Sigmoid colon (tissue), 7 donors: Measurements from ENCODE around the gene RFX3. TPM values are rescaled to one million over a fixed set of nuclear protein-coding genes. Genes with fewer than 3 reads are reported as not detected.

Source experiments
- DNase-seq: peaks from one replicate; pipeline ENCODE4 v3.0.0-alpha.2; 2019
- H3K27ac ChIP-seq, 4 donors: fragments of 200-600 bp; sonication (generic); one replicate each; pipeline ENCODE4 v1.5.1; 2016 to 2019; ENCODE audit warnings: mild to moderate bottlenecking in 1 of 4
- H3K27me3 ChIP-seq, 3 donors: fragments of 200-600 bp; sonication (generic); one replicate each; pipeline ENCODE4 v1.5.1; 2019; ENCODE audit warnings: mild to moderate bottlenecking in 1 of 3
- H3K36me3 ChIP-seq, 4 donors: fragments of 200-600 bp; sonication (generic); one replicate each; pipeline ENCODE4 v1.5.1; 2016 to 2019
- H3K4me1 ChIP-seq, 4 donors: fragments of 200-600 bp; sonication (generic); one replicate each; pipeline ENCODE4 v1.5.1; 2017 to 2019
- H3K4me3 ChIP-seq, 4 donors: fragments of 200-600 bp; sonication (generic); one replicate each; pipeline ENCODE4 v1.5.1; 2017 to 2019; ENCODE audit warnings: mild to moderate bottlenecking in 2 of 4, moderate library complexity in 1 of 4
- H3K9me3 ChIP-seq, 4 donors: fragments of 200-600 bp in 3 of 4; sonication (generic) in 3 of 4; one replicate each; pipeline versions ENCODE4 v1.5.1 to v1.6.1; 2013 to 2019
- EP300 ChIP-seq, 4 donors: sonication (generic); formaldehyde crosslinking; IDR thresholded peaks; one replicate each; pipeline ENCODE4 v1.6.1; 2017; ENCODE audit warnings: antibody characterized with exemption in 4 of 4
- POLR2A ChIP-seq, 2 donors: fragments of 450-650 bp; IDR thresholded peaks; one replicate each; pipeline ENCODE4 v1.6.1; 2016; ENCODE audit warnings: antibody characterized with exemption in 2 of 2, mild to moderate bottlenecking in 2 of 2, moderate library complexity in 2 of 2
- POLR2AphosphoS5 ChIP-seq, 4 donors: sonication (generic); formaldehyde crosslinking; IDR thresholded peaks; one replicate each; pipeline ENCODE4 v1.6.1; 2017; ENCODE audit warnings: antibody characterized with exemption in 4 of 4
- WGBS, 2 donors: extraction: QIAGEN DNeasy Blood & Tissue Kit; methylation state at CpG; one replicate each; pipeline ENCODE4 v1.1.7; 2013; 5-methylcytosine and 5-hydroxymethylcytosine counted together
- intact Hi-C: fragments of 100-400 bp; cut with DNase I; formaldehyde crosslinking; loops from one replicate; pipeline ENCODE4 v1.15.1; 2023
- polyA plus RNA-seq, 3 donors: library from polyadenylated mRNA; stranded (reverse); fragments of 200-250 nt; gene quantifications; one replicate each; pipeline ENCODE4 v1.2.3, GENCODE V29; 2013
- total RNA-seq, 4 donors: library from RNA; depleted of rRNA; stranded (reverse); fragments of >200 nt; gene quantifications; one replicate each; pipeline ENCODE4 v1.1.0, GENCODE V29; 2016
- TF ChIP-seq, protein P1 (sequence below), 4 experiments: fragments of 450-650 bp in 3 of 4; fragments of 200-600 bp in 1 of 4; IDR thresholded peaks; one replicate each; pipeline ENCODE4 v1.5.1; 2016 to 2019; ENCODE audit warnings: antibody characterized with exemption in 4 of 4, mild to moderate bottlenecking in 3 of 4, moderate library complexity in 2 of 4
- donor health status: healthy with polysubstance abuse.
- donor health status: Bipolar disorder and iron deficiency.
- donor health status: healthy.

RFX3 gene
- total and polyA plus RNA-seq, 7 donors: 0.69 to 15.0 (median 6.4) TPM

DNA sequence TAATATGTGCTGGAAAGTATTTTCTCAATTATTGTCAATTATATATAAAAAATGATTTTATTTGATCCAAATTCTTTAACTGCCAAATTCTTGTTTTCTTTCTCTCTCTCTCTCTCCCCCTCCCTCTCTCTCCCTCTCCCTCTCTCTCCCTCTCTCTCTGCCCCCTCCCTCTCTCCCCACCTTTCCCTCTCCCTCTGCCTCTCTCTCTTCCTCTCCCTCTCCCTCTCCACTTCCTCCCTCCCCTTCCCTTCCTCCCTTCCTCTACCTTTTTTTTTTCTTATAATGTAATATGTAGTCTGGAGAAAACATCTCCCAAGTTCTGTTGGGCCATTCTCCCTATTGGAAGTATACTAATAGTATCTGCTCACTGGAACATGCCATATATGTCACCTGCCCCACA lies 6.4 kb upstream of the RFX3 start:
- intact Hi-C loops: no loop called here
- Histone ChIP-seq H3K9me3 (no peaks in the 10 kb centered on the region), H3K27ac (no peak overlapping the region), H3K4me3 (no peak overlapping the region), H3K36me3 (no peaks in the 10 kb centered on the region), H3K27me3 (no peaks in the 10 kb centered on the region), H3K4me1 (peaks cover 0 to 13% (median 11%) of the 10 kb centered on the region in 4 donors)
- TF ChIP-seq, protein P1, sequence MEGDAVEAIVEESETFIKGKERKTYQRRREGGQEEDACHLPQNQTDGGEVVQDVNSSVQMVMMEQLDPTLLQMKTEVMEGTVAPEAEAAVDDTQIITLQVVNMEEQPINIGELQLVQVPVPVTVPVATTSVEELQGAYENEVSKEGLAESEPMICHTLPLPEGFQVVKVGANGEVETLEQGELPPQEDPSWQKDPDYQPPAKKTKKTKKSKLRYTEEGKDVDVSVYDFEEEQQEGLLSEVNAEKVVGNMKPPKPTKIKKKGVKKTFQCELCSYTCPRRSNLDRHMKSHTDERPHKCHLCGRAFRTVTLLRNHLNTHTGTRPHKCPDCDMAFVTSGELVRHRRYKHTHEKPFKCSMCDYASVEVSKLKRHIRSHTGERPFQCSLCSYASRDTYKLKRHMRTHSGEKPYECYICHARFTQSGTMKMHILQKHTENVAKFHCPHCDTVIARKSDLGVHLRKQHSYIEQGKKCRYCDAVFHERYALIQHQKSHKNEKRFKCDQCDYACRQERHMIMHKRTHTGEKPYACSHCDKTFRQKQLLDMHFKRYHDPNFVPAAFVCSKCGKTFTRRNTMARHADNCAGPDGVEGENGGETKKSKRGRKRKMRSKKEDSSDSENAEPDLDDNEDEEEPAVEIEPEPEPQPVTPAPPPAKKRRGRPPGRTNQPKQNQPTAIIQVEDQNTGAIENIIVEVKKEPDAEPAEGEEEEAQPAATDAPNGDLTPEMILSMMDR (IDR thresholded peaks at IDR 0.05): no peak
- no peak for TF ChIP-seq POLR2A (IDR thresholded peaks at IDR 0.05)
- no peak for TF ChIP-seq POLR2AphosphoS5 (IDR thresholded peaks at IDR 0.05)
- TF ChIP-seq EP300 (IDR thresholded peaks at IDR 0.05): no peak
- no peak for DNase-seq

DNA sequence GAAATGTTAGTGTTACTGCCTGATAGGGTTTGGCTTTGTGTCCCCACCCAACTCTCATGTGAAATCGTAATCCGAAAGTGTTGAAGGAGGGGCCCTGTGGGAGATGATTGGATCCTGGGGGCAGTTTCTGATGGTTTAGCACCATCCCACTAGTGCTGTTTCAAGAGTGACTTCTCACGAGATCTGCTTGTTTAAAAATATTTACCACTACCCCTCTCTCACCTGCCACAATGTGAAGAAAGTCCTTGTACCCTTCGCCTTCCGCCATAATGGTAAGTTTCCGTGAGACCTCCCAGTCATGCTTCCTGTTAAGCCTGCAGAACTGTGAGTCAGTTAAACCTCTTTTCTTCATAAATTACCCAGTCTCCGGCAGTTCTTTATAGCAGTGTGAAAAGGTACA lies 2.6 kb upstream of the RFX3 start:
- intact Hi-C loops: loop anchor here (5.0 to 10.0 kb wide), 9 partner anchors 576 to 1906 kb away; partner anchors contain the start of genes AK3, JAK2, PLGRKT and PLPP6
- H3K4me3 ChIP-seq: no peak overlapping the region
- H3K4me1 ChIP-seq: peaks cover 5 to 26% (median 16%) of the 10 kb centered on the region in 4 donors
- TF ChIP-seq EP300 (IDR thresholded peaks at IDR 0.05) (no peak), POLR2A (IDR thresholded peaks at IDR 0.05) (no peak), POLR2AphosphoS5 (IDR thresholded peaks at IDR 0.05) (no peak)
- TF ChIP-seq, protein P1 (IDR thresholded peaks at IDR 0.05): no peak
- peak overlapping the region in 2 of 4 donors; percentile 43 to 98 for H3K27ac ChIP-seq
- no peaks in the 10 kb centered on the region for H3K27me3 ChIP-seq
- 44 to 69% methylated on average over 7 of the region's 7 CpGs for WGBS, 2 donors
- H3K36me3 ChIP-seq: no peaks in the 10 kb centered on the region
- no peak for DNase-seq
- H3K9me3 ChIP-seq: no peaks in the 10 kb centered on the region

DNA sequence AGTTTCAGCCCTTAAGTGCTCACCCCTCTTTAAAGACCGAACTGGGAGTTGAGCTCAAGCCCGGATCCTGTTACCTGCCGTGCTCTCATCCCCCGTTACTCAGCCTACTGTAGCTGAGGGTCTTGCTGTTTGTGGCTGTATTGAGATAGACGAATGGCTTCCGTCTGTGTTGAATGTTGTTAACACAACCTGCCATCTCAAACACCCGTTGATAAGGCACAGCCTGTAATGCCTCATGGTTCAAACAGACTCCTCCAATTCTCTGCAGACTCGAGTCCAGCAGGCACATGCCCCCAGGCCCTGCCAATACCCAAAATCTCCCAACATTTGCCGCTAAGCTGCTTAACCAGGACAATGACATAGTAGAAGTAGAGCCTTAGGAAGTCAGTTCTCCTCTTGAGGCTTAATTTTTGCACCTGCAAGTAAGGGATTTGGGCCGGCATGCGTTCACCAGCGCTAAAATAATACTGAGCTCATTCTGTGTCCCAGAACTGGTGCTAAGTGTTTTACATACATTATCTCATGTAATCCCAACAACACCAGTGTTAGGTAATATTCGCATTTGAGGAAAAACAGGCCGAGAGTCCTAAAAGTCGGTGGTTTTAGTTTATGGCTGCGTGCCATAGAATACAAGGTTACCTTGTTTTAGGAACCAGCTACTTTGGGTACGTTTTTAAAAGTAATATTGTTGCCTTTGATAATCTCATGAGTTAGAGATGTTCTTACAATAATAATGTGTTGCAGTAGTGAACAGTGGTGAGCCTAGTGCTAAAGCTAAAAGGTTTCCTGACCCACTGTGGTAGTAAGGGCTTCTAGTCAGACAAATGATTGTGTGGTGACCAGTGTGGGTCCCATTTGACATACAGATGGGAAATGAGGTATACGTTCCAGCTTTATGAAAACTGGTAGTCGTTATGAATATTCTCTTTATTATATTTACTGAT lies 1.5 kb upstream of the RFX3 start:
- H3K27me3 ChIP-seq: no peaks in the 10 kb centered on the region
- H3K4me3 ChIP-seq: peak overlapping the region; percentile 84 to 97 (median 94)
- no peaks in the 10 kb centered on the region for H3K9me3 ChIP-seq
- intact Hi-C loops: loop anchor here (5.0 to 10.0 kb wide), 9 partner anchors 578 to 1908 kb away; partner anchors contain the start of genes AK3, JAK2, PLGRKT and PLPP6
- H3K36me3 ChIP-seq: no peaks in the 10 kb centered on the region
- 3 to 12% methylated on average over 19 of the region's 19 CpGs for WGBS, 2 donors
- DNase-seq: no peak
- peak overlapping the region; percentile 98 to 100 (median 100) for H3K27ac ChIP-seq
- peaks cover 5 to 38% (median 19%) of the 10 kb centered on the region in 4 donors for H3K4me1 ChIP-seq
- TF ChIP-seq POLR2AphosphoS5 (IDR thresholded peaks at IDR 0.05) (no peak), POLR2A (IDR thresholded peaks at IDR 0.05) (no peak), EP300 (IDR thresholded peaks at IDR 0.05) (no peak)
- TF ChIP-seq, protein P1 (IDR thresholded peaks at IDR 0.05): no peak

DNA sequence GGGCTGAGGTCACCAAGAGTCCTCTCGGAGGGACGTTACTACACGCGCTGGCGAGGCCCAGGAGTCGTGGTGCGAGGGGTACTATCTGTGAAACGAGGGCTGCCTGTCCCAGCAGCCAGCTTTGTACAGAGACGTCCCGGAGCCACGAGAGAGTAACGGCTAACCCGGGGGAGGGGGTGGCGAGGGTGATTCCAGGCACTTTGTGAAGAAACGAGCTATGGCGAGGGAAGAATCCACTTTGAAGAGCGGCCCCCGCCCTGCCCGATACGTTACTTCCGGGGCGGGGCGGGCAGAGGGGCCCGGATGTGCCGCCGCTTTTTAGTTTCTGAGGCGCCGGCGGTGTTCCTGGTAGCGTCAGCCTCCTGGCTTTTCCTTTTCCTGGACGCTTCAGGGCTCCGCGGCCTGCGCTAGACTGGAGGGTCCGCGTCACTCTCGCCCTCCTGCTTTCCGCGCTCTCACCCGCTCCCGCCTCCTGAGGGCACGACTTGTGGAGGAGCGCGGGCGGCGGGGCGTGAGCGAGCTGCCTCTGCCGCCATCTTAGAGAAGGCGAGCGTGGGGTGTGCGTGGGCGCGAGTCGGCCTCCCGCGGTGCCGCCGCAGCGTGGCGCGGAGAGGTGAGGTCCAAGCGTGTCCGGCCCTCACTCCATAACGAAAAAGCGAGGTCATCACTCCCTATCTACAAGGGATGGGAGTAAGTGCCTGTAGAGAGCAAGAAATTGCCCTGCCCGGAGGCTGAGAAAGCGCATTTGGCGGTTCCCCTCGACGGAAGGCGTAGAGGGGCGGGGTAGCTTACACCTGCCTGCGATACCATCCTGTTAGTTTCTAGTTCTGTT lies 580 bp upstream of the RFX3 start:
- peak overlapping the region; percentile 98 to 100 (median 100) for H3K27ac ChIP-seq
- H3K27me3 ChIP-seq: no peaks in the 10 kb centered on the region
- TF ChIP-seq POLR2A (IDR thresholded peaks at IDR 0.05): peak; percentile 76 to 94
- TF ChIP-seq, protein P1 (IDR thresholded peaks at IDR 0.05): no peak
- TF ChIP-seq EP300 (IDR thresholded peaks at IDR 0.05): no peak
- peak; percentile 96 to 97 (median 97) for TF ChIP-seq POLR2AphosphoS5 (IDR thresholded peaks at IDR 0.05)
- peak overlapping the region; percentile 84 to 97 (median 94) for H3K4me3 ChIP-seq
- intact Hi-C loops: loop anchor here (5.0 to 10.0 kb wide), 9 partner anchors 578 to 1908 kb away; partner anchors contain the start of genes AK3, JAK2, PLGRKT and PLPP6
- DNase-seq: peak; percentile 93
- peaks cover 5 to 43% (median 19%) of the 10 kb centered on the region in 4 donors for H3K4me1 ChIP-seq
- 0% methylated on average over 74 of the region's 74 CpGs for WGBS, 2 donors
- no peaks in the 10 kb centered on the region for H3K9me3 ChIP-seq
- H3K36me3 ChIP-seq: no peaks in the 10 kb centered on the region
